Measurements from ENCODE around the gene GMPPA.

GMPPA gene

DNA sequence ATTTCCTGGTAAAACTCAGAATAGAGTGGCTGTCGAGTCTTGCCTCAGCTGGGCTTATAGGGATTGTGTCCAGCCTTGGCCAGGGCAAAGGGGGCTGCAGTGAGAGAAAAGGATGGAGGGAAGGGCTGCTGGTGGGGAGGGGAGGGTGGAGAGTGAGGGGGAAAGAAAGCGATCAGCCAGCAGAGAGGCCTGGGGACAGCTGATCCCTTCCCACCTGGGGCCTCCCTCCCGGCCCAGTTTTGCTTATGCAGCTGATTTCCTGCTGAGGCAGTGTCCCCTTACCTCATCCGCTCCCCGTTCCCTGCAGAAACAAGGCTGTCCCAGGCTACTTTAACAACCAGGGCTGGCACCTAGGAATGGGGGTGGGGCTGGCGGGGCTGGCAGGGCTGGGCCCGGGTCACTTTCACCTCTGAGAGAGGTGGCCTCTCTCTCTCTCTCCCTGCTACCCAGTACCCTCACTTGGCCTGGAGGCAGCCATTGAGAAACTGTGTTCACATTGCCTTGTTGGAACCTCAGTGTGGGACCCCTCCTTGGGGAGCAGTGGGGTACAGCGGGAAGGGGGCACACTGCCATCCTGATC is 12.2 kb upstream of the GMPPA start:
- DNase-seq, result no peak

DNA sequence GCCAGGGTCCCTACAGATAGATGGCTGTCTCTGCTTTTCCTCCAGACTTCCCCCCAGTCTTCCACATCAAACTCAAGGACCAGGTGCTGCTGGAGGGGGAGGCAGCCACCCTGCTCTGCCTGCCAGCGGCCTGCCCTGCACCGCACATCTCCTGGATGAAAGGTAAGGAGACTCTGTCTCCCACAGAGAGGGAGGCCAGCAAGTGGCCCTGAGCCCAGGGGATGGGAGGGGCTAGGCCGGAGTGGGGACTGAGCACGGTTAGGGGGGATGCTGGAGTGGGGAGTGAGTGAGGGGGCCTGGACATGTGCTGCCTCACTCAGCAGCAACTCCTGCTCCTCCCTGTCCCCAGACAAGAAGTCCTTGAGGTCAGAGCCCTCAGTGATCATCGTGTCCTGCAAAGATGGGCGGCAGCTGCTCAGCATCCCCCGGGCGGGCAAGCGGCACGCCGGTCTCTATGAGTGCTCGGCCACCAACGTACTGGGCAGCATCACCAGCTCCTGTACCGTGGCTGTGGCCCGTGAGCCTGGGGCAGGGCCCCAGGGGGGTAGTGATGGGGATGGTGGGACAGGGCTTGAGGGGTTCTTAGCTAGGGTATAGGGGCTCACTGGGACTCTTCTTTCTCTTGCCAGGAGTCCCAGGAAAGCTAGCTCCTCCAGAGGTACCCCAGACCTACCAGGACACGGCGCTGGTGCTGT is 10.4 kb upstream of the GMPPA start:
- no peak for DNase-seq

DNA sequence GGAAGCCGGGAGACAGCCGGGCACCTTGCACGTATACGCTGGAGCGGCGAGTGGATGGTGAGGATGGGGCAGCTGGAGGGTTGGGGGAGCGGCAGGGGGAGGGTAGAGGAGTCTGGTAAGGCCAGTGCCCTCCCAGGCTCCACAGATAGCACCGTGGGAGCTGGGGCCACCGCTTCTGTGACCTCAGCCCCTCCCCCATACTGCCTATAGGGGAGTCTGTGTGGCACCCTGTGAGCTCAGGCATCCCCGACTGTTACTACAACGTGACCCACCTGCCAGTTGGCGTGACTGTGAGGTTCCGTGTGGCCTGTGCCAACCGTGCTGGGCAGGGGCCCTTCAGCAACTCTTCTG is 9.9 kb upstream of the GMPPA start:
- DNase-seq, result no peak

DNA sequence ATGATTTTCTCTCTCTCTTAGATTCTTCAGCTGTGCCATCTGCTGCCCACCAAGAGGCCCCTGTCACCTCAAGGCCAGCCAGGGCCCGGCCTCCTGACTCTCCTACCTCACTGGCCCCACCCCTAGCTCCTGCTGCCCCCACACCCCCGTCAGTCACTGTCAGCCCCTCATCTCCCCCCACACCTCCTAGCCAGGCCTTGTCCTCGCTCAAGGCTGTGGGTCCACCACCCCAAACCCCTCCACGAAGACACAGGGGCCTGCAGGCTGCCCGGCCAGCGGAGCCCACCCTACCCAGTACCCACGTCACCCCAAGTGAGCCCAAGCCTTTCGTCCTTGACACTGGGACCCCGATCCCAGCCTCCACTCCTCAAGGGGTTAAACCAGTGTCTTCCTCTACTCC is 9.4 kb upstream of the GMPPA start:
- no peak for DNase-seq

DNA sequence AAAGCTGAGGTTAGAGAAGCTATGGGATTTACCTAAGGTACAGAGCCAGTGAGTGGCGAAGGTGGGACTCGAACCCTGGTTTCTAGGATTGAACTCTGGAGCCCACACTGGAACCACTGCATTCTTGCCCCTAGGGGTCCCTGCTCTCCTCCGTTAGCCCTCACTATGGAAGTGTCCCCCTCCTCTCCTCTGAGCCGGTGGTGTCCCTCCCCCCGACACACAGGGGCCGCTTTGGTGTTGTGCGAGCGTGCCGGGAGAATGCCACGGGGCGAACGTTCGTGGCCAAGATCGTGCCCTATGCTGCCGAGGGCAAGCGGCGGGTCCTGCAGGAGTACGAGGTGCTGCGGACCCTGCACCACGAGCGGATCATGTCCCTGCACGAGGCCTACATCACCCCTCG is 8.5 kb upstream of the GMPPA start:
- no peak for DNase-seq

DNA sequence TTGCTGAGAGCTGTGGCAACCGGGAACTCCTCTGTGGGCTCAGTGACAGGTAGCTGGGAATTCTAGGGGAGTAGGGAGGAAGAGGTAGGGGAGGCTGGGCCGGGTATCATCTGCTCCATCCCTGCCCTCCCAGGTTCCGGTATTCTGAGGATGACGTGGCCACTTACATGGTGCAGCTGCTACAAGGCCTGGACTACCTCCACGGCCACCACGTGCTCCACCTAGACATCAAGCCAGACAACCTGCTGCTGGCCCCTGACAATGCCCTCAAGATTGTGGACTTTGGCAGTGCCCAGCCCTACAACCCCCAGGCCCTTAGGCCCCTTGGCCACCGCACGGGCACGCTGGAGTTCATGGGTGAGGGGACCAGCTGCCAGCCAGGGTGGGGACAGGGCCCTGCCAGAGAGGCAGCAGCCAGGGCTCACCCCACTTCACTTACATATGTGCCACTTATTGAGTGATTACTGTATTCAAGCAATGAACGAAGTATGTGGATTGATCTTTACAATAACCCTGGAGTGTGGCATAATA is 8.0 kb upstream of the GMPPA start:
- DNase-seq, result no peak

DNA sequence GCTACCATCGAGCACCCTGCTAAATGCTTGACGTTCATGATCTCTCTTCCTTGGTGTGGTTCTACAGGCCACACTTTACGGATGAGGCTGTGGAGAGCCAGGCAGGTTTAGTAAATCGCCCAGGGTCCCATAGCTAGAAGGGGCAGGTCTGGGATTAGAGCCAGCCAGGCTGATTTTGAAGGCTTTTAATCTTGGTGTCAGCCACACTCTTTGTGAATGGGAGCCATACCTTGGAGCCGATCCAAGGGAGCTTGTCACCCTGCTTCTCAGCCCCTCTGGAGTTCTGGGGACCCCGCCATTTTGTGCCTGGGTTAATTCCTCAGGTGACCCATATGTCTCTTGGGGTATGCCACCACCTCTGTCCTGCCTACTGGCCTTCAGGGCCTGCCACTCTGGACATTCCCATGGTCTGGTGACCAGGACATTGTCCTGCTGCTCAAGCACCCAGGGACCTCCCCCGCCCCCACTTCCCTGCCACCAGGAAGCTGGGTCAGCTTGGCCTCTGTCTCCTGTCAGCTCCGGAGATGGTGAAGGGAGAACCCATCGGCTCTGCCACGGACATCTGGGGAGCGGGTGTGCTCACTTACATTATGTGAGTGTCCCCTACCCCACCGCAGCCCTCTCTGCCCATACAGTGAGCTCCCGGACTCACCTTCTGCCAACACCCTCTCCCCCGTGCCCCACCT is 7.3 kb upstream of the GMPPA start:
- no peak for DNase-seq

DNA sequence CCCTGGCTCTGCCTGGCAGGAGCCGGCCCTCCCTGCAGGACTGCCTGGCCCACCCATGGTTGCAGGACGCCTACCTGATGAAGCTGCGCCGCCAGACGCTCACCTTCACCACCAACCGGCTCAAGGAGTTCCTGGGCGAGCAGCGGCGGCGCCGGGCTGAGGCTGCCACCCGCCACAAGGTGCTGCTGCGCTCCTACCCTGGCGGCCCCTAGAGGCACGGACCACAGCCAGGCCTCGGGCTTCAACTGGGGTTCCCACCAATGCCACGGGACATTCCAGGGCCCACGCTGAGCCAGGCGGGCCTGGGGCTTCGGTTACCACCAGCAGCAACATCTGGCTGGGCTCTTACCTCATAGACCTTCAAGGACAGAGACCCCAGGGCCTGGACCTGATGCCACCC is 6.1 kb upstream of the GMPPA start:
- no peak for DNase-seq

DNA sequence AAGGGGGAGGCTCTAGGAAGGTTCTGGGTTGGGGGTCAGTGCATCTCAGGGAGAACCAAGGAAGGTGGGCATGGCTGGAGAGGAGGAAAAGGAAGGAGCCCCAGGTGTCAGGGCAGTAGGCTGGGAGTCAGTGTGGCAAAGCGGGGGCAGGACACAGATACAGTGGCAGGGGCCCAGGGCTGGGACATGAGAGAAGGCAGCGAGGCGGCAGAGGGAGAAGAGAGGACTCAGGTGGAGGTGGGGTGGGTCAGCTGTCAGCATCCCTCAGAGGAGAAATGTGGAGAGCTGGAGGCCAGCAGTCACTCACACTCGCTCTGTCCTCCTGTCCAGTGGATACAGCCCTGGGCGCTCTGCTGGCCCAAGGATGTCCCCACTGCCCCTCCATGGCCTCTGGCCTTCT is 5.6 kb upstream of the GMPPA start:
- DNase-seq, result no peak

DNA sequence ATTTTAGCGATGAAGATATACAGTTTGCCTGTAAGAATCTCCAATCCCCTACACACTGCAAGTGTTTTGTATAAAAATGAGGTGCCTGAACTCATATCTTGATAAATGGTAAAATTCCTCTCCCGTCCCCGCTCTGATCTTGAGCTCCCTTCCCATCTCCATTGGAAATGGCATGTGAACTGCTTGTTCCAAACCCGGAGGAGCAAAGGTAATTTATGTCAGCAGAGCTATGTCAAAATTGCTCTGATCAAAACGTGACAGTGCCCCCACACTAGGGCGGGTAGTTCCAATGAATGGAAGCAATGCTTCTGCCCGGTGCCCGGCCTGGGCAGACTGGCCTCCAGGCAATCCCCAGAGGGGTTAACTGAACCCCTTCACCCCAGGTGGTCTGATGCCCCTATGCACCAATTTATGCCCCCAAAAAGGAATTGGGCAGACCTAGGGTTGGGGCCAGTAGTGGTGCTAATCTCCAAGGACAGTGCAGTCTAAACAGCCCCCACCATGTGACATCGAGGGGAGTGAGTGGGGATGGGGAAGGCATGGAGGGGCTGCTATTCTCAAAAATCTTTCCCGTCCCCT is 3.6 kb upstream of the GMPPA start:
- DNase-seq, result no peak

DNA sequence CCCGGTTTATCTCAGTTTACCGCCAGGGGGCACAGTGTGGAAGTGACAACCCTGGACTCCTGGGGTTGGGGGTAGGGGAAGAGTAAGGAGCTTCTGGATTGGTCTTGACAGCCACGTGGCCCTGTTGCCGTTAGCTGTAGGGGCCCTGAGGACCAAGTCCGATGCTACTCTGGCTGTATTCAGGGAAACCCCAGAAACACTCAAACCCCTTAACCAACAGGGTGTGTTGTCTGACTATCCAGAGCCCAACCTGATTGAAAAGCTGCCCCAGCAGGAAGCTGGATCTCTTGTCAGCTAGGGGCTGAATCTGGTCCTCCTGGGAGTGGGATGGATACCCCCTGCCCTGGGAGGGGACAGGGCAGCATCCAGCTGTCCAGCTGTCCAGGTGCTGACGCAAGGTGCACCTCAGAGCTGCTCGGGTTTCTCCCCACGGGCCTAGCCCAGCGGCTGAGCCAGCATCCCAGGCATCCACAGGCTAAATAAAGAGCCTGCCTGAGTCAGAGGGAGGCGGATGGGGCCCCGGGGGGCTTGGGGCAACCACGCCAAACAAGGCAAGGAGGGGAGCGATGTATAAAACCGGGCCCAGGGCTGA is 3.1 kb upstream of the GMPPA start:
- DNase-seq, result peak; percentile 21

DNA sequence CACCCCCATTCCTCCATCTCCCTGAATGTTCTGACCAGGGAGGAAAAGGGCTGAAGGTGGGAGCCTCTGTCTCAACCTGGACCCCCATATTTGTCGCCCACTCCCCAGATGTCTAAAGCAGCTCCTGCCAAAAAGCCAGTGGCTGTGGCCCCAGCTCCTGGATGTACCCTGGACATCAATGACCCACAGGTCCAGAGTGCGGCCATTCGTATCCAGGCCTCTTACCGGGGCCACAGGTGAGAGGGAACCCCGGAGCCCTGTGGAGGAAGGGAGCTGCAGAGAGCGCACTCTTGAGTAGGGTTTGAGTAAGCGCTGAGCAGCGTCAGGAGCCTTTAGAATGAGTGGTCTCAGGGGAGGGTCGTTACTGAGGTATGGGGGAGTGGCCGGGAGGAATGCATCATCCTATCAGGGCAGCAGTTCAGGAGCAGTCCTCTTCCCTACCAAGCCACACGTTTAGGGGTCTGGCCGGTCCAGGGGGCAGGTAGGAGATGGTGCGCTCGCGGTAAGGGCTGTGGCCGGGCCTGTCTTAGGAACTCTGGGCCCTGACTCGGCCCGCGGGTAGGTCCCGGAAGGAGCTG is 2.4 kb upstream of the GMPPA start:
- no peak for DNase-seq

DNA sequence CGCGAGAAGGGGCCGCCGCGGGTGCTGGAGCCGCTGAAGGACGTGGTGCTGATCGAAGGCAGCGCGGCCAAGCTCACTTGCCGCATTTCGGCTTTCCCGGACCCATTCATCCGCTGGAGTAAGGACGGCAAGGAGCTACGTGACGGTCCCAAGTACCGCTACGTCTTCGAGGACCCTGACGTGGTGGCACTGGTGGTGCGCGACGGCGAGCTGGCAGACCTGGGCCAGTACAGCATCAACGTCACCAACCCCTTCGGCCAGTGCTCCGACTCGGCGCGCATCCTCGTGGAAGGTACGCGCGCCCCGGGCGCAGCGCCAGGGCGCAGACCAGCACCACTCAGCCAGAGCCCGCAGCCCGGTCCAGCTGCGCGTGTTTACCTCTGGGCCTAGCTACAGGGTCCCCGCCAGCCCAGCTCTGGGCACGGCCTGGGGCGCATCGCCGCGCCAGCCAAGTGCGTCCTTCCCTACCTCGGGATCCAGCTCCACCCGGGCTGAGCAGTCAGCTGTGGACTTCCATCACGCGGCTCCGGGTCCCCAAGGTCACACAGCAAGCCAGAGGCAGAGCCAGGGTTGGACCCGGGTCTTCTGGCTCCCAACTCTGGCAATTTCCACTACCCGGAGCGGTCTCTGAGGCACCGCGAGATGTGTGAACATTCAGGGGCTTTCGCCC is 1.7 kb upstream of the GMPPA start:
- DNase-seq, result no peak

DNA sequence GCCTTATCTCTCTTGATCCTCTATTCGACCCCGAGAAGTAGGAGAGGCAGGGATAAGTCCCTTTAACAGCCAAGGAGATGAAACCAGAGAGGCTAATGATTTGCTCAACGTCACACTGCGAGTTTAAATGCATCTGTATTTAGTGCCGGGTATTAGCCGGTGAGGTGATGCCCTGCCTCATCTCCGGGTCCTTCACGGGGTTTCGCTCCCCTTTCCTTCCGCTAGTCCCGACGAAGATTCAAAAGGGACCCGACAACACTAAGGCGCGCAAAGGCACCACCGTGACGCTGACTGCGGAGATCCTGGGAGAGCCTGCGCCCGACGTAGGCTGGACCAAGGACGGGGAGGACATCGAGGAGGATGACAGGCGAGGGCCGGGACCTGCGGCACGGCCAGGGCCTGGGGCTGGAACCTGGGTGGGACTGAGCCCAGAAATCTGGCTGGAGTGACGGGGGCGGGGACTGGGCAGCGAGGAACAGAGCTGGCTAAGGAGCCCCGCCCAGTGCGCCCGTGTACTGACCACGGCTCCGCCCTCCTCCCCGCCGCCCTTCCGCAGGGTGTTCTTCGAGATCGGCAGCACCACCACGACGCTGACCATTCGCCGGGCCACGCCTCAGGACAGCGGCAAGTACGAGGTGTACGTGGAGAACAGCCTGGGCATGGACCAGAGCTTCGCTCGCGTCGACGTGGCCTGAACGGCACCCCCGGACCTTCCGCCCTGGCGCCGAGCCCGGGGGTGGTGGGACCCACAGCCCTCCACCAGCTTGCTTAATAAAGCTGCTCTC is 1.0 kb upstream of the GMPPA start:
- DNase-seq, result peak; percentile 39

DNA sequence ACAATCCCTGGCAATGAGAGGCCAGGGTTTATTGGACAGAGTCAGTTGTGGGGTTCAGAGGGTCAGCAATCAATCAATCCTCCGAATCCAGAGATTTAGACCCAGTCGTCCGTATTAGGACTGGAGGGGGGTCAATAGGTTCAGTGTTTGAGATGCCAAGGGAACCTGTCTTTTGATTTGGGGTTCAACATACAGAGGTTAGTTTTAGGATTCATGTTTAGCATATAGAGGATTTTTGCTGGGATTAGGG is 292 bp downstream of the GMPPA start:
- no peak for DNase-seq

DNA sequence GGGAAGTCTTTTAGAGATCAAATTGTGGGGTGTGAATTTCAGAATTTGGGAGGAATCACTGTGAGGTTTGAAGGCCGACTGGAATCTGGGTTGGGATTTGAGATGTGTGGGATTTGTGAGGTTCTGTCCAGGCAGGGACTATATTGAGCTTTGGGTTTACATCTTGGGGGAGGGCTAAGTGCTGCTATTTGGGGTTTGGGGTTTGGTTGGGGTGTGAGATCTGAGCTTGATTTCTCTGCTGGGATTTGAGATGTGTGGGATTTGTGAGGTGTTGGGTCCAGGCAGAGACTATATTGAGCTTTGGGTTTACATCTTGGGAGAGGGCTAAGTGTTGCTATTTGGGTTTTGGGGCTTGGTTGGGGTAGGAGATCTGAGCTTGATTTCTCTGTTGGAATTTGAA is 864 bp downstream of the GMPPA start:
- DNase-seq, result no peak

DNA sequence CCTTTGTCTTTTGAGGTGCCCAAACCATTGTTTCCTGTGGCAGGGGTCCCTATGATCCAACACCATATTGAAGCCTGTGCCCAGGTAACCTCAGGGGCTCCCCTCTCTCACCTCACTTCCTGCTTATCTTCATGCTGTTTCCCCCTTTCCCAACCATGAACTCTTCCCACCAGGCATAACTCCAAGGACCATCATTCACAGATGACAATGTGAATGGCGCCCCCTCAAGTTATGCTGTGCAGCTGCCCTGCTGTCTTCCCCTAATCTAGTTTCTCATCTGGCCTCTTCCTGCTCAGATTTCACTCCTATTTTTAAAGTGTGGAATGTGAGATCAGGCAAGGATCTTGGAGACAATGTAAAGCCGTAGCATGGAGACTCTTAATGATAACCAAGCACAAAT is 1.4 kb downstream of the GMPPA start:
- no peak for DNase-seq

DNA sequence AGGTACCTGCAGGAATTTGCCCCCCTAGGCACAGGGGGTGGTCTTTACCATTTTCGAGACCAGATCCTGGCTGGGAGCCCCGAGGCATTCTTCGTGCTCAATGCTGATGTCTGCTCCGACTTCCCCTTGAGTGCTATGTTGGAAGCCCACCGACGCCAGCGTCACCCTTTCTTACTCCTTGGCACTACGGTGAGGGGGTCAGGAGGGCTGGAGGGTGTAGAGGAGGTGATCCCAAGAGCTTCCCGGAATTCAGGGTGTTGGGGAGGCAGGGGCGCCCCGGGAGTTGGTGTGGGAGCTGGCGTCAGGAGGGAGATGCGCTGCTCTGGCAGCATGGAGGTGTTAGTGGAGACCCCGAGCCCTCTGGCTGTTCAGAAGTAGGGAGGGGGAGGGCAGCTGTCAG is 3.2 kb downstream of the GMPPA start:
- DNase-seq, result no peak

DNA sequence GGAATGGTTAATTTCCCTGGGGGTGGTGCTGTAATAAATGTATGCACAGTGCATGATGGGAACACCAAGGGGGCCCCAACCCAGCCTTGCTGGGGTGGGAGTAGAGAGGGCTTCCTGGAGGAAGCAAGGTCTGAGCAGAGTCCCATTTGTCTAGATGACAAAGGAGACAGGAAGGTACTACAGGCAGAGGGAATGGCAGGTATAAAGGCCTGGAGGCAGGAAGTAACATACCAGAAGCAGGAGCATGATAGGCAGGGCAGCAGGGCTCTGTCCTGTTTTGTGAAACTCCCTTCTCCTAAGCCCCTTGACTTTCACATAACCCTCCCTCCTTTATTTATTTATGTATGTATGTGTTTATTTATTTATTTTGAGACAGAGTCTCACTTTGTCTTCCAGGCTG is 3.9 kb downstream of the GMPPA start:
- DNase-seq, result no peak

DNA sequence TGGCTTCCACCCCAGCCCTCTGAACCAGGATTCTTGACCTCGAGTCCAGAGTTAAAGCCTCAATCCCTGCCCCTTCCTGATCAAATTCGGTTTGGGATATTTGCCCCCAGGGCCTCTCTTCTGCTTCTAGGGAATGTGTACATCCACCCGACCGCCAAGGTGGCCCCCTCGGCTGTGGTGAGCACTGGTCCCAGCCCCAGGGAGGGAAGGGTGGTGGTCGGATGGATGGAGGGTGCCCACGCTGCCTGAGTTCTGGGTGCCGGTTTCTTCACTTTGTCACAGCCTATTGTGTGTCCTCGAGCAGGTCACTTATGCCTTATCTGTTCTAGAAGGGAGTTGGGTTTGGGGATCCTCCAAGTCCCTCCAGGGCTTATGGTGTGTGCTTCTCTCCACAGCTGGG is 6.9 kb downstream of the GMPPA start:
- no peak for DNase-seq

DNA sequence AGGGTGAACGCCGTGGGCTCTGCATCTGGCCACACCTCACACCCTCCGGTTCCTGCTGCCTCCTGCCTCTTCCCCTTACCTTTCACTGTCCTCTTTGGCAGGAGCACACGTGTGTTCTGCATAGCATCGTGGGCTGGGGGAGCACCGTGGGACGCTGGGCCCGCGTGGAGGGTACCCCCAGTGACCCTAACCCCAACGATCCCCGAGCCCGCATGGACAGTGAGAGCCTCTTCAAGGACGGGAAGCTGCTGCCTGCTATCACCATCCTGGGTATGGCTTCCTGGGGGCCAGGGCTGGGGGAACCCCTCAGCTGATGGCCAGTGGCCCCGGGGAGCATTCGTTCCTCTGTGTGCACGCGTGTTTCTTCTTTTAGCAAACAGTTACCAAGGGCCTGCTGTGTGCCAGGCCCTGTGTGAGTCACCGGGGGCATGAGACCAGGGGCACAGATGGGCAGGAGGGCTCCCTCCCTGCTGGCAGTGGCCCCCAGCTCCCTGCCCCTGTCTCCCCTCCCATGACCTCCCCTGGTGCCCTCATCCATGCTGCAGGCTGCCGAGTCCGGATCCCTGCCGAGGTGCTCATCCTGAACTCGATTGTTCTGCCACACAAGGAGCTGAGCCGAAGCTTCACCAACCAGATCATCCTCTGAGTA is 7.6 kb downstream of the GMPPA start:
- no peak for DNase-seq

All from NCI-H2227 treated with DMSO at 0.1 percent for 48 hours (cell line).